Hepatocyte (in vitro differentiated cells): ENCODE data around the gene PRSS56.

Source experiments
- CTCF ChIP-seq: fragments of 200-600 bp; sonication (generic); IDR thresholded peaks from 2 replicates; pipeline ENCODE4 v1.5.1; 2016; ENCODE audit warnings: antibody characterized with exemption, mild to moderate bottlenecking; ENCODE audit not compliant: poor library complexity
- EZH2 ChIP-seq: fragments of 200-600 bp; sonication (generic); IDR thresholded peaks from 2 replicates; pipeline ENCODE4 v1.6.1; 2016; ENCODE audit warnings: antibody characterized with exemption, mild to moderate bottlenecking, borderline replicate concordance

GRCh38 chr2:232483923-232484627 is 36.1 kb upstream of the PRSS56 start:
- TF ChIP-seq CTCF, result no peak
- no peak for TF ChIP-seq EZH2
